Endothelial cell of umbilical vein (primary cell): ENCODE data around the gene TIMM21. TPM values are rescaled to one million over a fixed set of nuclear protein-coding genes. Genes with fewer than 3 reads are reported as not detected.

Experiments used
- BruUV-seq: library from RNA; stranded (reverse); fragments of 400-500 nt; replicated peaks from 2 replicates; lab custom pipeline; 2021; lab: Mats Ljungman, UMichigan
- CTCF ChIA-PET: fragments of 300-600, 350-600 bp; sonication (Branson Sonifier 250); formaldehyde crosslinking; loops from one replicate; lab custom pipeline; 2021; ENCODE audit warnings: antibody characterized with exemption, inconsistent platforms; lab: Charles Lee
- POLR2A ChIA-PET: fragments of 300-600, 350-600 bp; sonication (Branson Sonifier 250); formaldehyde crosslinking; loops from one replicate; lab custom pipeline; 2021; ENCODE audit warnings: antibody characterized with exemption, inconsistent platforms; lab: Charles Lee
- DNase-seq: peaks from one replicate; pipeline ENCODE4 v3.0.0-alpha.2; 2011; ENCODE audit warnings: low read depth, low spot score
- FAIRE-seq: peaks from 2 replicates; lab custom pipeline; 2011; peaks lifted over from hg19 to GRCh38; lab: Jason Lieb, UNC
- H2AFZ ChIP-seq: 2 replicates; pipeline ENCODE4 v1.6.0; 2012; ENCODE audit warnings: low read depth, low read length, control low read depth, inconsistent platforms
- H3K27ac ChIP-seq: 2 replicates; pipeline ENCODE4 v1.5.1; 2011; ENCODE audit warnings: low read depth, mild to moderate bottlenecking, control low read depth, low read length, moderate library complexity; ENCODE audit not compliant: insufficient read depth
- H3K27me3 ChIP-seq, 2 experiments: 2 replicates each; pipeline versions ENCODE4 v1.6.0 to v1.6.1; 2011; ENCODE audit warnings: low read length in 2 of 2, mixed read lengths in 1 of 2; ENCODE audit not compliant: control insufficient read depth in 2 of 2, insufficient read depth in 2 of 2
- H3K36me3 ChIP-seq, 2 experiments: 2 replicates in 1 of 2; 3 replicates in 1 of 2; pipeline ENCODE4 v1.5.1; 2011; ENCODE audit warnings: low read length in 2 of 2, mild to moderate bottlenecking in 1 of 2, moderate library complexity in 1 of 2; ENCODE audit not compliant: control insufficient read depth in 2 of 2, insufficient read depth in 2 of 2; ENCODE audit errors: extremely low read depth in 1 of 2
- H3K4me1 ChIP-seq: 3 replicates; pipeline ENCODE4 v1.5.1; 2011; ENCODE audit warnings: mild to moderate bottlenecking, low read length; ENCODE audit not compliant: control insufficient read depth, insufficient read depth; ENCODE audit errors: extremely low read depth
- H3K4me2 ChIP-seq: 2 replicates; pipeline ENCODE4 v1.6.1; 2011; ENCODE audit warnings: low read length, control low read depth, mixed read lengths; ENCODE audit not compliant: insufficient read depth
- H3K4me3 ChIP-seq, 3 experiments: fragments of 200-600 bp in 1 of 3; sonication (generic), shearing (Covaris generic) in 1 of 3; replicated peaks in 1 of 3; 2 replicates each; pipeline ENCODE4 v1.5.1; 2011 to 2016; ENCODE audit warnings: control low read depth in 3 of 3, low read length in 3 of 3, mild to moderate bottlenecking in 2 of 3, inconsistent platforms in 1 of 3, low read depth in 1 of 3, moderate library complexity in 1 of 3; ENCODE audit not compliant: insufficient read depth in 1 of 3
- H3K79me2 ChIP-seq: 2 replicates; pipeline ENCODE4 v1.6.0; 2012; ENCODE audit warnings: low read length, inconsistent platforms; ENCODE audit not compliant: control insufficient read depth, insufficient read depth
- H3K9ac ChIP-seq: replicated peaks from 2 replicates; pipeline ENCODE3; 2011; ENCODE audit warnings: low read length, control low read depth; ENCODE audit not compliant: insufficient read depth; ENCODE audit errors: extremely low read depth
- H3K9me1 ChIP-seq: replicated peaks from 3 replicates; pipeline ENCODE4 v1.6.0; 2011; ENCODE audit warnings: mild to moderate bottlenecking, low read length; ENCODE audit not compliant: control insufficient read depth, insufficient read depth; ENCODE audit errors: extremely low read depth
- H3K9me3 ChIP-seq: replicated peaks from 2 replicates; pipeline ENCODE4 v1.5.1; 2012; ENCODE audit warnings: low read length, inconsistent platforms; ENCODE audit not compliant: control insufficient read depth, insufficient read depth
- H4K20me1 ChIP-seq: replicated peaks from 2 replicates; pipeline ENCODE3; 2011; ENCODE audit warnings: mild to moderate bottlenecking, low read length; ENCODE audit not compliant: control insufficient read depth, insufficient read depth; ENCODE audit errors: extremely low read depth
- EZH2 ChIP-seq: IDR thresholded peaks from 2 replicates; pipeline ENCODE4 v1.6.1; 2012; ENCODE audit warnings: borderline replicate concordance, low read depth, mild to moderate bottlenecking, moderate library complexity, low read length, inconsistent platforms; ENCODE audit not compliant: severe bottlenecking
- FOS ChIP-seq: IDR thresholded peaks from 2 replicates; pipeline ENCODE4 v1.6.1; 2011; ENCODE audit warnings: mild to moderate bottlenecking, low read length, moderate library complexity, borderline replicate concordance; ENCODE audit not compliant: insufficient read depth
- GATA2 ChIP-seq: IDR thresholded peaks from 2 replicates; pipeline ENCODE4 v1.7.0; 2011; ENCODE audit warnings: low read depth, mild to moderate bottlenecking, moderate library complexity, mixed read lengths, low read length; ENCODE audit not compliant: insufficient read length, insufficient read depth
- JUN ChIP-seq: IDR thresholded peaks from 2 replicates; pipeline ENCODE4 v1.6.1; 2011; ENCODE audit warnings: borderline replicate concordance, low read depth; ENCODE audit not compliant: insufficient read length, insufficient read depth
- MAX ChIP-seq: IDR thresholded peaks from 2 replicates; pipeline ENCODE4 v1.6.1; 2011; ENCODE audit not compliant: insufficient read depth, insufficient read length
- MYC ChIP-seq: IDR thresholded peaks from one replicate; pipeline ENCODE4 v1.6.1; 2011; ENCODE audit warnings: mild to moderate bottlenecking, low read depth, low read length
- POLR2A ChIP-seq: IDR thresholded peaks from 2 replicates; pipeline ENCODE4 v1.6.1; 2012; ENCODE audit warnings: low read depth, mild to moderate bottlenecking, control low read depth, low read length
- POLR2AphosphoS5 ChIP-seq: IDR thresholded peaks from 2 replicates; pipeline ENCODE4 v1.6.1; 2012; ENCODE audit warnings: low read depth, mild to moderate bottlenecking, control low read depth, low read length, moderate library complexity; ENCODE audit not compliant: insufficient read depth
- dilution Hi-C: fragments of 300-500 bp; cut with MboI; formaldehyde crosslinking; loops from one replicate; pipeline ENCODE4 v1.15.0; 2019; ENCODE audit warnings: low sequenced_read_pairs; ENCODE audit not compliant: extremely low pct_ligation_motif_present
- intact Hi-C: fragments of 100-400 bp; cut with micrococcal nuclease; formaldehyde crosslinking; loops from one replicate; pipeline ENCODE4 v1.10.0; 2022
- polyA plus RNA-seq, 4 experiments: library from polyadenylated mRNA; depleted of rRNA in 3 of 4; stranded (reverse) in 3 of 4; unstranded in 1 of 4; fragments of >200 nt; gene quantifications; 2 replicates each; pipeline versions ENCODE4 v1.2.1 to v1.2.3, GENCODE V29; 2011 to 2012; ENCODE audit warnings: missing spikeins in 1 of 4
- total RNA-seq: library from RNA; stranded (reverse); gene quantifications from 2 replicates; pipeline ENCODE4 v1.2.3, GENCODE V29; 2021
- TF ChIP-seq, protein P1 (sequence below), 2 donors: IDR thresholded peaks; 1 replicate in 1 of 2; 2 replicates in 1 of 2; pipeline ENCODE4 v1.5.1; 2011; ENCODE audit warnings: low read length in 2 of 2, mild to moderate bottlenecking in 2 of 2, moderate library complexity in 2 of 2, control low read depth in 1 of 2, inconsistent platforms in 1 of 2, low read depth in 1 of 2; ENCODE audit not compliant: insufficient read depth in 1 of 2; ENCODE audit errors: extremely low read depth in 1 of 2

Gene TIMM21
- total and polyA plus RNA-seq, 2 donors (not counting 3 experiments of a cell fraction or from before 2014, with no cell fraction given) = 22.9 to 38.9 TPM

- Histone ChIP-seq H3K36me3 (no peaks in the 10 kb centered on the region), H3K9me1 (no peaks in the 10 kb centered on the region), H3K9ac (no peak overlapping the region), H3K79me2 (no peaks in the 10 kb centered on the region), H3K4me2 (no peak overlapping the region), H3K27ac (no peak overlapping the region), H3K27me3 (no peaks in the 10 kb centered on the region), H3K4me1 (no peaks in the 10 kb centered on the region), H4K20me1 (no peaks in the 10 kb centered on the region), H3K9me3 (no peaks in the 10 kb centered on the region), H3K4me3 (no peak overlapping the region), H2AFZ (no peak overlapping the region)
- BruUV-seq = no TSS peak
- POLR2A ChIA-PET = no interaction called here
- dilution Hi-C loops = no loop called here
- CTCF ChIA-PET = no interaction called here
- no peak for TF ChIP-seq POLR2AphosphoS5
- TF ChIP-seq EZH2 = no peak
- intact Hi-C loops = no loop called here
- DNase-seq = no peak
- no peak for FAIRE-seq
These were observed 8.9 kb upstream of the TIMM21 start for GRCh38 chr18:74139411-74139810.

DNA sequence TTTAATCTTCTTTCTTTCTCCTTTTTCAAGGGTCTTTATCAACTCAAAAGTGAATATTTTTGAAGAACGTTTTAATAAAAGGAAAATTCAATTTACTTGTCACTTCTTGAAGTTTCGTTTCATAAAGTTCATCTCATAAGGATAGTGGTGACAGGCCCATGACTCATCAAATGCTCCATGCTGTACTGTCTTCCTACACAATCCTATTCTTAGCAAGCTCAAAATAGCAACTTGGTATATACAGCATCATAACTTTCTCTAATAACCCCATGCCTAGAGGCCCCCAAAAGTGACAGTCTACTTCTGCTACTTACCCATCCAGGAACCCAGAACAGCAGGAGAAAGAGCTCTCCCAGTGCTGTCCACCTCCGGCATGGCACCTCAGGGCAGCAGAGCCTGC is 8.4 kb upstream of the TIMM21 start:
- no peaks in the 10 kb centered on the region for H3K36me3 ChIP-seq
- ChIA-PET POLR2A (no interaction called here), CTCF (no interaction called here)
- BruUV-seq = no TSS peak
- no peak overlapping the region for H2AFZ ChIP-seq
- dilution Hi-C loops = no loop called here
- H4K20me1 ChIP-seq = no peaks in the 10 kb centered on the region
- H3K9me3 ChIP-seq = no peaks in the 10 kb centered on the region
- no peaks in the 10 kb centered on the region for H3K27me3 ChIP-seq
- no peak overlapping the region for H3K4me3 ChIP-seq
- no peaks in the 10 kb centered on the region for H3K79me2 ChIP-seq
- no peak overlapping the region for H3K27ac ChIP-seq
- FAIRE-seq (no peak), DNase-seq (no peak)
- H3K9me1 ChIP-seq = no peaks in the 10 kb centered on the region
- H3K4me2 ChIP-seq = no peak overlapping the region
- no peak overlapping the region for H3K9ac ChIP-seq
- TF ChIP-seq POLR2AphosphoS5 (no peak), MYC (no peak), MAX (no peak), FOS (peak; percentile 37), JUN (peak; percentile 8), POLR2A (no peak), GATA2 (no peak), EZH2 (no peak)
- TF ChIP-seq, protein P1, sequence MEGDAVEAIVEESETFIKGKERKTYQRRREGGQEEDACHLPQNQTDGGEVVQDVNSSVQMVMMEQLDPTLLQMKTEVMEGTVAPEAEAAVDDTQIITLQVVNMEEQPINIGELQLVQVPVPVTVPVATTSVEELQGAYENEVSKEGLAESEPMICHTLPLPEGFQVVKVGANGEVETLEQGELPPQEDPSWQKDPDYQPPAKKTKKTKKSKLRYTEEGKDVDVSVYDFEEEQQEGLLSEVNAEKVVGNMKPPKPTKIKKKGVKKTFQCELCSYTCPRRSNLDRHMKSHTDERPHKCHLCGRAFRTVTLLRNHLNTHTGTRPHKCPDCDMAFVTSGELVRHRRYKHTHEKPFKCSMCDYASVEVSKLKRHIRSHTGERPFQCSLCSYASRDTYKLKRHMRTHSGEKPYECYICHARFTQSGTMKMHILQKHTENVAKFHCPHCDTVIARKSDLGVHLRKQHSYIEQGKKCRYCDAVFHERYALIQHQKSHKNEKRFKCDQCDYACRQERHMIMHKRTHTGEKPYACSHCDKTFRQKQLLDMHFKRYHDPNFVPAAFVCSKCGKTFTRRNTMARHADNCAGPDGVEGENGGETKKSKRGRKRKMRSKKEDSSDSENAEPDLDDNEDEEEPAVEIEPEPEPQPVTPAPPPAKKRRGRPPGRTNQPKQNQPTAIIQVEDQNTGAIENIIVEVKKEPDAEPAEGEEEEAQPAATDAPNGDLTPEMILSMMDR (IDR thresholded peaks at IDR 0.05; ENCODE audit: extremely low read depth in 1 of 2, insufficient read depth in 1 of 2, low read depth in 1 of 2, low read length in 2 of 2) = no peak
- intact Hi-C loops = no loop called here
- H3K4me1 ChIP-seq = no peaks in the 10 kb centered on the region
